Measurements from ENCODE around the gene SSTR5.

SSTR5 gene

GRCh38 chr16:1040346-1040745 is 32.2 kb upstream of the SSTR5 start:
- DNase-seq: no peak

DNA sequence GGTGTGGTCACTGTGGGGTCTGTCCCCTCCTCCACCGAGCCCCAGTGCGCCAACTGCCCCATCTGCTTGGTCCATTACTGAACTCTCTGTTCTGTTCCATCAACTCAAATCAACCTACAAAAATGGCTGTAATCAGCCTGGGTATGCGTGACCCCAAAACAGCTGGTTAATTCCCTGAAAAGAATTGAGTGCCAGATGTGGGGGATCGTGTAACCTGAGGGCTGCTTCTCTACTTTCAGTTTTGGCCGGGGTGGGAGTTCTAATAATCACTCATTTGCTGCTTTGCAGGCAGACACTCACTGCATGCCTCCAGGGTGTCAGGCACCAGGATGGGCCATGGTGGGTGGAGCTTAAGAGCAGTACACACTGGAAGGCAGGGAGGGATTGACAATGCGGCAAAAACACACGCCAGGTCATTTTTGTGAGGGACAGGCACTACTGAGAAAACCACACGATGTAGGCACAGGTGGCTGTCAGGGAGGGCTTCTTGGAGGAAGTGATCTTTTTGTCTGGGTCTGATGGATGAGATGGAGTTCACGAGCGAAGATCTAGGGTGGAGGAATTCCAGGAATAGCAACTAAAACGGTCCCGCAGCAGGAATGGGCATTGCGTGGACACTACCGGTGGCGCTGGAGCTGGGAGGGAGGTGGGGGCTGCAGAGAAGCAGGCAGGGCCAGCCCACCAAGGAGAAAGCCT is 30.4 kb upstream of the SSTR5 start:
- DNase-seq: no peak

DNA sequence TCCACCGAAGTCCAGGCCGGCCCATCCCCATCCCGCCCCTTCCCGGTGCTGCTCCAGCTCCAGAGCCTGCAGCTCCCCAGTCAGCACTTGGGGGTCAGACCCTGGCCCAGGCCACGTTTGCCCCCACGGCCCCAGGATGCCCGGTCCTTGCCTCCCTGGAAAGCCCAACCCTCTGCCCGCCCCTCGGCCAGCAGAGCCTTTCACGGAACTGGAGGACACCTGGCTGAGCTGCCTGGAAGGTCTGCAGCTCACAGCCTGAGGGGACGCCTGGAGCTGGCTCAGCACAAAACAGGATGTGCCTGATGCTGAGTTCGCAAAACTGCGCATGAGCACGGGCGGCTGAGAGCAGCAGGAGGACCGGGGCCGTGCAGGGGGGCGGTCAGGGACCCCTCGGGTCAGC is 29.7 kb upstream of the SSTR5 start:
- no peak for DNase-seq

DNA sequence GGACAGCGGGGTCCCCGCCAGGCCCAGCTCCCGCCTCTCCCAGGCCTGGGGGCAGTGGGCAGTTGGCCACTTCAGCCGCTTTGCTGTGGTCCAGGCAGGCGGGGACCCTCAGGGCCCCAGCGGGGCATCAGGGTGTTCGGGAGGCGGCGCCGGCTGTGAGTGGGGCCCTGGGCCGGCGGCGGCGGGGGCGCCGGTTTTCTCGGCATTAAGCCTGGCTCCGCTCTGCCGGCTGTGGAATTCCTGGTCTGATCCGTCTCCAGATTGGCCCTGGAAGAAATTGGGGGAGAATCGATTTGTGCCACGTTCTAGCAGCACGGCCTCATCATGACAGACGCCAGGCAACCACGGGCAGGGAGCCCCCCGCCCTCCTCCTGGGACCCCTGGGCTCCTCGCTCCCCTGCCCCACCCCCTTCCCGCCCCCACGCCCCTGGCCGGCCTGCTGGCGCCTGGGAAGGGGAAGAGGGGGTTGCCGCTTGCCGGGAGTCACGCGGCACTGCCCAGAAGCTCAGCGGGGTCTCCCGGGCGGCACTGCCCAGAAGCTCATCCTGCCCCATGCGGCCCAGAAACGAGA is 28.6 kb upstream of the SSTR5 start:
- DNase-seq: no peak

DNA sequence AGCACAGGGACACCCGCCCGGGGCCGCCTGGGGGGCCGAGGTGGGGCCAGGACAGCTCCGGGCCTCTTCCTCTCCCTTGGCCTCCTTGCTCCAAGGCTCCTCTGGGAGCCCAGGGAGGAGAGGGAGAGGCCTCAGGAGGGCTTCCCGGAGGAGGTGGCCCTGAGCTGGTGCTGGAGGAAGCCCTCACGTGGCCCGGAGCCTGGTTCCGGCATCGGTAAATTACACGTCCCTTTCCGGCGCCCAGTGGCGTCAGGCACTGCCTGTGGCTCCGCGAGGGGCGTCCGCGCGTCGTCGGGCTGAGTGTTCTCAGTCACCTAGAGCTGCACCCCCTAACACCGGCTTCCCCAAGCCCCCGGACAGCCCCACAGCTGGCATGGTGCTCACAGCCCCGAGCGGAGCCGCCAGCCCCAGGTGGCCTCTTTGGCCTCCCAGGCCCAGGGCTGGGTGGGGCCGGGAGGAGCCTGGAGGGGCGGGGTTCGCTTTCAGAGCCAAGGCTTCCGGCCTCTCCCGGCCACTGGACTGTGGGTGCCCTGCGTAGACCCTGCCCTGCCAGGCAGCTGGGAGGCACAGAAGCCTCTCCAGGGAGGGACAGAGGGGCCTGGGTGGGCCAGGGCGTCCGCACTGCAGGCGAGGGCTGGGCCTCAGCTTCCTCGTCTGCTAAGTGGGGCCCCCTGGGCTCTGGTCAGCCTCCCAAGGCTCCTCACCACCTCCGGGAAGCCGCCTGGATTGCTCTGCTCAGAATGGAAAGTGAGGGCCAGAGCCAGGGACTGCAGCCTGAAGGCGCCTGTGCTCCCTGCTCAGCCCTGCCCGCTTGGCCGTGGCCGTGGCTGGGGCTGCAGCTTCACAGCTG is 27.9 kb upstream of the SSTR5 start:
- DNase-seq: no peak

- no peak for DNase-seq
Observed at GRCh38 chr16:1045310-1045992, 27.1 kb upstream of the SSTR5 start.

GRCh38 chr16:1045993-1046911 is 26.3 kb upstream of the SSTR5 start:
- DNase-seq: no peak

DNA sequence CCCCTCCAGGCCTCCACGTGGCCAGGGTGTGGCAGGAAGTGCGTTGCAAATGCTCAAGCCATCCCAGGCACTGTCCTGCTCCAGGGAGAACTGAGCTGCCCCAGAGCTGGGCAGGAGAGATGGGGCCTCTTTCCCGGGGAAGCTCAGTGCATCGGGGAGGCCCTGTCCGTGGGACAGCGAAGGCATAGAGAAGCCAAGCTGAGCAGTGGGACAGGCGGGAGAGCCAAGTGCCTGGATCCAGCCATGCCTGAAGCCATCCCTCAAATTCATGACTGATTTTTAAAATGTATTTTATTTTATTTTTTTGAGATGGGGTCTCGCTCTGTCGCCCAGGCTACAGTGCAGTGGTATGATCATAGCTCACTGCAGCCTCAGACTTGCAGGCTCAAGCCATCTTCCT is 25.4 kb upstream of the SSTR5 start:
- DNase-seq: no peak

- DNase-seq: no peak
Observed at GRCh38 chr16:1047801-1048200, 24.7 kb upstream of the SSTR5 start.

DNA sequence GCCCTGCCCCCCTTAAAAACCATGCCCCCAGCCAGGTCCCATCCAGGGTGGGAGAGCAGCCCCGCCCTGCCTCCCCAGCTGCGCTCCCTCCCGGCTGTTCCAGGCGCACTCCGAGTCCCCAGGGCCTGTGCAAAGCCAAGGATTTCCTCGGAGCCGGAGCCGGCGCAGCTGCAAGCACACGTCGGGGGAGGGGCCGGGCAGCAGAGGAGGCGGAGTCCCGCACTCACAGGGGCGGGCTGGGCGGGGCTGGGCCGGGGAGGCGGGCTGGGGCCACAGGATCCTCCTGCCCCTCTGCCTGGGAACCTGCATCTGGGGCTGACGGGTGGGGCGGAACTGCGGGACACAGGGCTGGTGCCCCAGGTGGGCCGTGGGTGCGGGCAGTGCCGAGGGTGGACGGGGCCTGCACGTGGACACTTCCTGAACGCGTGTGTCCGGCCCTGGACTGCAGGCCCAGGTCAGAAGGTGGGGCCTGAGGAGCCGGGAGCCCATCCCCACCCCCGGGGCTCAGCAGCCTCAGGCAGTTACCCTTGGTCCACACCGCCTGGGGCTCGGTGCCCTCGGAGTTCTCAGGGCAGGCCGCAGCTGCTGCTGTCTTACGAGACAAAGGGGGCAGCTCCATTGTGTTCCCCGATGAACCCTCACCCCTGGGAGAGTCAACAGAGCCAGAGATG is 24.0 kb upstream of the SSTR5 start:
- no peak for DNase-seq

GRCh38 chr16:1049113-1049975 is 23.2 kb upstream of the SSTR5 start:
- DNase-seq: no peak

DNA sequence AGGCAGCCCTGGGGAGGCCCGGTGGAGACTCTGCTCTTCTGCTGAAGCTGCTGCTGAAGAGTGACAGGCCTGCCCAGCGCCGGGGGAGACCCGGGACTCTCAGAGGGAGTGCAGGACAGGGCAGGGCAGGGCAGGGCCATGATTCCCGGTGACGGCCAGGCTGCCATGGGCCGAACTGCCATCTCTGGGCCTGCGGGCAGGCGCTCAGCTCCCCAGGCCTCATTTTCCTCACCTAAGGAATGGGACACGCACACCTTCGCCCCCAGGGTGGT is 22.6 kb upstream of the SSTR5 start:
- no peak for DNase-seq

GRCh38 chr16:1050516-1050915 is 22.0 kb upstream of the SSTR5 start:
- DNase-seq: no peak

- DNase-seq: no peak
Observed at GRCh38 chr16:1050921-1051320, 21.6 kb upstream of the SSTR5 start.

DNA sequence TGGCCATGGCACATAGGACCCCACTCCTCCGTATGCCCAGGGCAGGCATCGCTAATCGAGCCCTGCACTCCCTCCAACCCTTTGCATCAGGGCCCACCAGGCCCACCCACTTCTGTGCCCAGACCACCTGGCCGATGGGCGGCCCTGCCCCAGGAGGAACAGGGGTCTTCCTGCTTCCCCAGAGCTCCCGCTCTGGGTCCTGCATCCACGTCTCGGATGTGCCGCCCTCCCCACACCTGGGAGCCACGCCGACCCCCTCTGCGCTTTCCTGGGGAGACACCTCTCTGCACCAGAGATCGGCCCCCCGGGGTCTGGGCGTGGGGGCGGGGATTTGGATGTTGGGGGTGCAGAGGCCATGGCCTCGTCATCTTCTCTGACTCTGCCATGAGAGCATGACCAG is 21.1 kb upstream of the SSTR5 start:
- no peak for DNase-seq

- no peak for DNase-seq
Observed at GRCh38 chr16:1052721-1053120, 19.8 kb upstream of the SSTR5 start.

DNA sequence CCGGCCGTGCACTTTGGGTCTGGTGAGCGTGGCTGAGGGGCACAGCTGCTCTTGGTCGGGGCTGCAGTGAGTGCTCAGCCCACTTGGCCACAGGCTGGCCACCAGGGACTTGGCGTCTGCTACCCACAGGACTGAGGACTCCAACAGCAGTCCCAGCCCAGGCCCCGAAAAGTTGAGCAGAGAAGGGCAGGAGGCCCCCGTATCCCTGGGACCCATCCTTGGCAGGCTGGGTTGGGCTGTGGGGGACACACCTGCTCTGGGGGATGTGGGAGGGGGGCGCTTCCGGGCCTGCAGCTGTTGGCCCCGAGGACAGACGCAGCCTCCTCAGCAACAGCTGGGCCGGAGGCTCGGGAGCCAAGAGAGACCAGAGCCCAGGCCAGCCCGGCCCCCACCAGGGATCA is 19.4 kb upstream of the SSTR5 start:
- no peak for DNase-seq

GRCh38 chr16:1053700-1054368 is 18.7 kb upstream of the SSTR5 start:
- DNase-seq: no peak

DNA sequence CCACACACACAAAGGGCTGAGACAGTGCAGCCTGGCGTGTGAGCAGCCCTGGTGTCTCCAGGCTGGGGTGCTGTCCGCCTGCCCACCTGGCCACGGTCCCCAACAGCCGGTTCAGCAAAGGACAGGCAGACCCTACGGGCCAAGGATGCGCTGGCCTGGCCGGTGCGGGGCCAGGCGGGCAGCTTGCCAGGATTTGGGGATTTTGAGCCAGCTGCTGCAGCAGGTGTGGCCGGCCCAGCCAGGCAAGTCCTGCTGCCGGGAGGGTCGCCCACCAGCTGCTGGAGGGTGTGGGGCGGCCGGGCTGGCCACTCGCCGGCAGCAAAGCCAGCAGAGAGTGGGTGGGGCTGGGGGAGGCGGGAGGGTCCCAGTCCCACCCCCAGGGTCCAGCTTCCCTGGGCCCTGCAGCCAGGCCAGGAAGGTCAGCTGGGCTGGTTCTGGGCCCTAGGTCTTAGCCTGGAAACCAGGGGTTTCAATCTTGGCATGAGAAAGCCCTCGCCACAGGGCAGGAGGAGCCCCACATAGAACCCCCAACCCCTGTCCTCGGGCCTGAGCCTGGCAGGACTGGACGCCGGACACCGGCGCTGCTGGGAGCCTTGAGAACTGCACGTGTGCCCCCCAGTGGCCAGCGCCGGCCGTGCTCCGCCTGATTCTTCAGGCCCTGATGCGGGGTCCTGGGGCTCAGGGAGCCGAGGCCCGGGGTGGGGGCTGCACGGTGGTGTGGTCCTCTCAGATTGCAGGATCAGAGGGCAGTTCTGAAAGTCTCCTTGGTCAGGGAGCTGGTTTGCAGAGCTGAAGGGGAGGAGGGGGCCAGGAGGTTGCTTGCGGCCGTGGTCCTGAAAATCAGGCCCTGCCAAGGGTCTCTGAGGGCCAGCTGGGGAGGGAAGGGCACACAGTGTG is 17.6 kb upstream of the SSTR5 start:
- DNase-seq: no peak

DNA sequence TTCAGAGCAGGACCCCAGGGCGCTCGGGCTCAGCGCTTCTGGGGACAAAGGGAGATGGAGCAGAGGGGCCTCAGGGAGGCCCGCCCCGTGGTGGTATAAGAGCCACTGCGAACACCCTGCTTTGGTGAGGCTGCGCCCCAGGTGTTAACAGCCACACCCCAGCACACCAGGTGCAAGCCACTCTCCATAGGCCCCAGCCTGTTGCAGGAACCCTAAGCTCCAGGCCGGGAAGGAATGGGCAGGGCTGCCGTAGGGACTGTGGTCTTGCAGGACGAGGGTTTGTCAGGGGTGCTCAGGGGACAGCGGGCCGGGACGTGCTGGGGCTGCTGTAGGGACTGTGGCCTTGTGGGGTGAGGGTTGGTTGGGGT is 17.0 kb upstream of the SSTR5 start:
- DNase-seq: no peak

Data from kidney glomerular epithelial cell (primary cell).